Esophagus squamous epithelium (tissue), 5 donors: ENCODE results near the gene RPP38. TPM values are rescaled to one million over a fixed set of nuclear protein-coding genes. Genes with fewer than 3 reads are reported as not detected.

Experiments used
- DNase-seq: peaks from one replicate; lab custom pipeline; 2025; lab: John Stamatoyannopoulos, UW
- H3K27ac ChIP-seq, 4 donors: fragments of 200-600 bp; sonication (generic); one replicate each; pipeline ENCODE4 v1.5.1; 2016 to 2019; ENCODE audit warnings: mild to moderate bottlenecking in 1 of 4
- H3K27me3 ChIP-seq, 4 donors: fragments of 200-600 bp; sonication (generic); 1 replicate in 3 of 4; 2 replicates in 1 of 4; pipeline versions ENCODE4 v1.5.1 to v1.6.0; 2017 to 2021; ENCODE audit warnings: antibody characterized with exemption in 1 of 4
- H3K36me3 ChIP-seq, 3 donors: fragments of 200-600 bp; sonication (generic); one replicate each; pipeline ENCODE4 v1.5.1; 2016 to 2019
- H3K4me1 ChIP-seq, 3 donors: fragments of 200-600 bp; sonication (generic); one replicate each; pipeline ENCODE4 v1.5.1; 2017 to 2019
- H3K4me3 ChIP-seq, 4 donors: fragments of 200-600 bp; sonication (generic); 1 replicate in 3 of 4; 2 replicates in 1 of 4; pipeline ENCODE4 v1.5.1; 2016 to 2019; ENCODE audit warnings: mild to moderate bottlenecking in 2 of 4, moderate library complexity in 1 of 4
- H3K9me3 ChIP-seq, 3 donors: fragments of 200-600 bp; sonication (generic); one replicate each; pipeline ENCODE4 v1.5.1; 2016 to 2019
- POLR2A ChIP-seq, 4 donors: fragments of 450-650 bp; IDR thresholded peaks; one replicate each; pipeline ENCODE4 v1.6.1; 2017; ENCODE audit warnings: antibody characterized with exemption in 4 of 4, mild to moderate bottlenecking in 4 of 4, moderate library complexity in 3 of 4
- WGBS, 2 donors: methylation state at CpG; one replicate each; pipeline ENCODE4 v1.1.5; 2018; 5-methylcytosine and 5-hydroxymethylcytosine counted together
- intact Hi-C: fragments of 100-400 bp; cut with DNase I; formaldehyde crosslinking; loops from one replicate; pipeline ENCODE4 v1.15.0; 2022
- total RNA-seq, 4 donors: library from RNA; depleted of rRNA; stranded (reverse); fragments of >200 nt; gene quantifications; one replicate each; pipeline ENCODE4 v1.1.0, GENCODE V29; 2016
- TF ChIP-seq, protein P1 (sequence below), 6 experiments: fragments of 450-650 bp in 4 of 6; fragments of 200-600 bp in 2 of 6; sonication (generic) in 2 of 6; IDR thresholded peaks; one replicate each; pipeline ENCODE4 v1.5.1; 2016 to 2019; ENCODE audit warnings: antibody characterized with exemption in 6 of 6, mild to moderate bottlenecking in 4 of 6, moderate library complexity in 4 of 6
- donor health status: DM: yes; HTN: yes; CAD: no.

RPP38 gene
- total RNA-seq, 4 donors from 2014 or later: 10.8 to 21.0 (median 14.8) TPM

DNA sequence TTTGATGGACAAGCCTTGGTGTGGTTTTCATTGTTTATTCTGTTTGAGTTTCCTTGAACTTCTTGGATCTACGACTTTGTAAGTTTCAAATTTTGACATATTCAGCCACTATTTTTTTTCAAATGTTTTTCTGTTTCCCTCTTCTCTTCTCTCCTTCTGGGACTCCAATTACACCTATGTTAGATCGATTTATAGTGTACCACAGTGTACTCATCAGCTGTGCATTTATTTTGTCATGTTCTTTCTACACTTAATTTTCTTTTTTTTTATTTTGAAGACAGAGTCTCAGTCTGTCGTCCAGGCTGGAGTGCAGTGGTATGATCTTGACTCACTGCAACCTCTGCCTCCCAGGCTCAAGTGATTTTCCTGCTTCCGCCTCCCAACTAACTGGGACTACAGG is 37.2 kb upstream of the RPP38 start:
- Histone ChIP-seq H3K27me3 (no peaks in the 10 kb centered on the region), H3K9me3 (peaks cover 0 to 10% (median 0%) of the 10 kb centered on the region in 3 donors), H3K4me1 (no peaks in the 10 kb centered on the region), H3K27ac (no peak overlapping the region), H3K4me3 (no peak overlapping the region), H3K36me3 (no peaks in the 10 kb centered on the region)
- TF ChIP-seq, protein P1, sequence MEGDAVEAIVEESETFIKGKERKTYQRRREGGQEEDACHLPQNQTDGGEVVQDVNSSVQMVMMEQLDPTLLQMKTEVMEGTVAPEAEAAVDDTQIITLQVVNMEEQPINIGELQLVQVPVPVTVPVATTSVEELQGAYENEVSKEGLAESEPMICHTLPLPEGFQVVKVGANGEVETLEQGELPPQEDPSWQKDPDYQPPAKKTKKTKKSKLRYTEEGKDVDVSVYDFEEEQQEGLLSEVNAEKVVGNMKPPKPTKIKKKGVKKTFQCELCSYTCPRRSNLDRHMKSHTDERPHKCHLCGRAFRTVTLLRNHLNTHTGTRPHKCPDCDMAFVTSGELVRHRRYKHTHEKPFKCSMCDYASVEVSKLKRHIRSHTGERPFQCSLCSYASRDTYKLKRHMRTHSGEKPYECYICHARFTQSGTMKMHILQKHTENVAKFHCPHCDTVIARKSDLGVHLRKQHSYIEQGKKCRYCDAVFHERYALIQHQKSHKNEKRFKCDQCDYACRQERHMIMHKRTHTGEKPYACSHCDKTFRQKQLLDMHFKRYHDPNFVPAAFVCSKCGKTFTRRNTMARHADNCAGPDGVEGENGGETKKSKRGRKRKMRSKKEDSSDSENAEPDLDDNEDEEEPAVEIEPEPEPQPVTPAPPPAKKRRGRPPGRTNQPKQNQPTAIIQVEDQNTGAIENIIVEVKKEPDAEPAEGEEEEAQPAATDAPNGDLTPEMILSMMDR (IDR thresholded peaks at IDR 0.05): no peak
- no peak for TF ChIP-seq POLR2A (IDR thresholded peaks at IDR 0.05)
- DNase-seq: no peak
- WGBS, 2 donors: 66 to 89% methylated on average over 4 of the region's 4 CpGs
- intact Hi-C loops: no loop called here

DNA sequence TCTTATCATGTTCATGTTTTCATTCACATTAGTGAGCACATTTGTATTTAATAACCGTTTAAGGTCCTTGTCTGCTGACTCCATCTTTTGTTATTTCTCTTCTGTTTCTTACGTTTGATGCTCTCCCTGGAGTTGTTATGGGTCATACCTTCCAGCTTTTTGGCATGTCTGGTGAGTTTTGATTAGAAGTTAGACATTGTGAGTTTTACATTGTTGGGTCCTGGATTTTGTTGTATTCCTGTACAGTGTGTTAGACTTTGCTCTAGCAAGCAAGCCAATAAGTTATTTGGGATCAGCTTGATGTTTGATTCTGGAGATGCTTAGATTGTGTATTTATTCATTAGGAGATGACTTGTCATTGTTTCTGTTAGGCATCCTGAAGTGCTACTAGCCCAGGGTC is 36.5 kb upstream of the RPP38 start:
- H3K4me3 ChIP-seq: no peak overlapping the region
- no peak overlapping the region for H3K27ac ChIP-seq
- no peaks in the 10 kb centered on the region for H3K27me3 ChIP-seq
- H3K4me1 ChIP-seq: no peaks in the 10 kb centered on the region
- no peak for DNase-seq
- H3K36me3 ChIP-seq: no peaks in the 10 kb centered on the region
- H3K9me3 ChIP-seq: peaks cover 0 to 10% (median 0%) of the 10 kb centered on the region in 3 donors
- intact Hi-C loops: no loop called here
- TF ChIP-seq, protein P1 (IDR thresholded peaks at IDR 0.05): no peak
- whole genome bisulfite sequencing, 2 donors: 63 to 85% methylated on average over 2 of the region's 2 CpGs

DNA sequence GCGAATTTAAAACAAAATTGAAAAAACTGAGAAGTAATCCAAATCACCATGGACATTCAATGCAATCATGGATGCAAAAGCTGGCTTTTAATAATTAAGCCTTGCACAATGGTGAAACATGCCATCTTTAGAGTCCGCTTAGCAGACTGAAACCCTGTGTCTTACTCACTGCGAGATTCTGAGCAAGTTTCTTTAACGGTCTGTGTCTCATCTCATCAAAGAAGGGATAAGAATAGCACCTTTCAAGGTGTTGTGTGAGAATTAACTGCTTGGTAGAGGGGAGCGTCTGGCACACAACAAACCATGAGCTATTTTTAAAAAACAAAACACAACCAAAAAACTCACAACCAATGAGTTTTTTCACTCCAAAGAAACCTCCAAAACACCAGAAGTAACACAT is 30.0 kb upstream of the RPP38 start:
- WGBS, 2 donors: 85 to 86% methylated on average over 5 of the region's 5 CpGs
- intact Hi-C loops: no loop called here
- no peak for TF ChIP-seq POLR2A (IDR thresholded peaks at IDR 0.05)
- TF ChIP-seq, protein P1 (IDR thresholded peaks at IDR 0.05): no peak
- H3K27ac ChIP-seq: no peak overlapping the region
- H3K9me3 ChIP-seq: no peaks in the 10 kb centered on the region
- no peaks in the 10 kb centered on the region for H3K4me1 ChIP-seq
- H3K4me3 ChIP-seq: no peak overlapping the region
- no peaks in the 10 kb centered on the region for H3K36me3 ChIP-seq
- no peak for DNase-seq
- H3K27me3 ChIP-seq: no peaks in the 10 kb centered on the region

DNA sequence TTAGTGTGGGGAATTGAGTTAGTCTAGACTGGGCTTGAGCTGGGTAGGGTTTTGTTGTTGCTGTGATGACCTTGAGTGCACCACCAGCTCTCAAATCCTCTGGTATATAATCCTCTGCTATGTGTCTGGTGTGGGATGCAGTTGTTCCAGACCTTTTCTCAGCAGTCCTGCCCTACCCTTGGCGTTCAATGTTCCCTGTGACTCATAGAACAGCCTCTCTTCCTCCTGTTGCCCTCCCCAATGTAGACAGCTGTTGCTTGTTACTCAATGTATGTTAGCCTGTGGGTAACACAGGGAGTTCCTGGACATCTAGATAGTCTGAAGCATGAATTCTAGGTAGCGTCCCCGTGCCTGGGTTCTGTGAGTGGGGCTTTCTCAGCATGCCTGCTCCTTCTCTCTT is 28.4 kb upstream of the RPP38 start:
- Histone ChIP-seq H3K4me1 (no peaks in the 10 kb centered on the region), H3K27me3 (no peaks in the 10 kb centered on the region), H3K36me3 (no peaks in the 10 kb centered on the region), H3K4me3 (no peak overlapping the region), H3K9me3 (no peaks in the 10 kb centered on the region), H3K27ac (no peak overlapping the region)
- 64 to 71% methylated on average over 3 of the region's 3 CpGs for WGBS, 2 donors
- TF ChIP-seq POLR2A (IDR thresholded peaks at IDR 0.05): no peak
- TF ChIP-seq, protein P1 (IDR thresholded peaks at IDR 0.05): no peak
- intact Hi-C loops: no loop called here
- no peak for DNase-seq

DNA sequence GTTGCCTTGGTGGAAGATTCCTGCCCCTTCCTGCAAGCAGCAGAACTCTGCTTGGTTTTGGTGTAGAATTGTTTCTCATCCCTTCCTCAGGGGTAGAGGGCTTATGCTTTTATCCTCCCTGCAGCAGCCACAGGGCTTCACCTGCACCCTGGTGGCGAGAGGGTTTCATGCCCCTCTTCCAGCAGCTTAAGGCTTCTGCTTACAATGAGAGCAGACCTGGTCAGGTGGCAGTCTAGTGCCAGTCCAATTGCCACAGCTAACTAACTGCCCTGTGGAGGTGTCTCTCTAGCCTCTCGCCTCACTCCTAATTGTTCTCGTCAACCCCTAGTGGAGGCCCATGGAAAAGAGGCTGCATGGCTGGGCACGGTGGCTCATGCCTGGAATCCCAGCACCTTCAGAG is 27.9 kb upstream of the RPP38 start:
- no peak overlapping the region for H3K27ac ChIP-seq
- WGBS, 2 donors: 80 to 93% methylated on average over 1 to 3 of the region's 4 CpGs
- no peaks in the 10 kb centered on the region for H3K36me3 ChIP-seq
- no peaks in the 10 kb centered on the region for H3K4me1 ChIP-seq
- DNase-seq: no peak
- no peak for TF ChIP-seq POLR2A (IDR thresholded peaks at IDR 0.05)
- TF ChIP-seq, protein P1 (IDR thresholded peaks at IDR 0.05): no peak
- no peak overlapping the region for H3K4me3 ChIP-seq
- intact Hi-C loops: no loop called here
- H3K9me3 ChIP-seq: no peaks in the 10 kb centered on the region
- H3K27me3 ChIP-seq: no peaks in the 10 kb centered on the region
